SK-MEL-5 (cell line): Measurements from ENCODE around the gene GGA1. TPM values are rescaled to one million over a fixed set of nuclear protein-coding genes. Genes with fewer than 3 reads are reported as not detected.

Experiments used
- DNase-seq: peaks from one replicate; pipeline ENCODE4 v3.0.0-alpha.2; 2016; ENCODE audit warnings: low read depth, low spot score
- in situ Hi-C: cut with HindIII; loops from 2 replicates; pipeline ENCODE4 v1.10.0; 2016; ENCODE audit warnings: low sequenced_read_pairs, high pct_unique_total_duplicates, low pct_unique_long_range_greater_than_20kb
- small RNA-seq, 2 experiments: library from RNA; depleted of rRNA; stranded (forward); fragments of <200 nt; gene quantifications; one replicate each; pipeline ENCODE3, GENCODE V24; 2014
- total RNA-seq: library from RNA; depleted of rRNA; stranded (reverse); fragments of >200 nt; shearing (Covaris generic); gene quantifications from 2 replicates; pipeline ENCODE4 v1.2.3, GENCODE V29; 2014; rRNA removed

GGA1 gene
- total RNA-seq, 1 experiment from 2014 or later: 70.3 TPM

GRCh38 chr22:37674951-37675929, 66.6 kb downstream of the GGA1 start, which contains the start of gene LGALS1:
Gene LGALS1, plus strand, starts transcription at chr22:37675636. Its CDS starts 67 bp downstream, at chr22:37675703.
- peak; percentile 95 for DNase-seq
- in situ Hi-C loops: no loop called here

GRCh38 chr22:37675930-37676735, 67.5 kb downstream of the GGA1 start:
- no peak for DNase-seq
- in situ Hi-C loops: no loop called here

- in situ Hi-C loops: no loop called here
- DNase-seq: peak; percentile 84
Measured at GRCh38 chr22:37676736-37677492, 68.3 kb downstream of the GGA1 start.

- DNase-seq: no peak
- in situ Hi-C loops: no loop called here
Measured at GRCh38 chr22:37677493-37677974, 68.9 kb downstream of the GGA1 start.

- in situ Hi-C loops: no loop called here
Measured at GRCh38 chr22:37678372-37678771, 69.7 kb downstream of the GGA1 start.

GRCh38 chr22:37679670-37680069, 71.0 kb downstream of the GGA1 start:
- in situ Hi-C loops: no loop called here

More at GRCh38 chr22:37678372-37678771, 69.7 kb downstream of the GGA1 start:
- DNase-seq: no peak

GRCh38 chr22:37680191-37680851, 71.7 kb downstream of the GGA1 start:
- in situ Hi-C loops: no loop called here
- no peak for DNase-seq

More at GRCh38 chr22:37679670-37680069, 71.0 kb downstream of the GGA1 start:
- no peak for DNase-seq

GRCh38 chr22:37681001-37681424, 72.4 kb downstream of the GGA1 start:
- no peak for DNase-seq
- in situ Hi-C loops: no loop called here

- DNase-seq: peak; percentile 88
- in situ Hi-C loops: no loop called here
Measured at GRCh38 chr22:37681556-37682049, 73.0 kb downstream of the GGA1 start.

Small RNAs within 50 kb of the gene (small RNA-seq; reads per million reads assigned to genes)
- gene RF00017 (0 reads per million in 2 experiments), gene RN7SL385P (0 to 0.05 reads per million in 2 experiments)

Other genes starting within 250 kb of the GGA1 start
- gene ELFN2, start 181.4 kb upstream of the GGA1 start, total RNA-seq: 0.34 and 0.40 TPM in 2 replicates
- gene MFNG, start 122.5 kb upstream of the GGA1 start, total RNA-seq: 0.37 TPM in 1 of 2 replicates, not detected in the other
- 2.0 and 3.1 TPM in 2 replicates for gene CARD10, start 89.4 kb upstream of the GGA1 start, total RNA-seq
- gene CDC42EP1, start 48.4 kb upstream of the GGA1 start, total RNA-seq: 25.4 and 30.7 TPM in 2 replicates
- gene LGALS2, start 28.7 kb upstream of the GGA1 start, total RNA-seq: not detected in 2 replicates
- gene SH3BP1, start 30.8 kb downstream of the GGA1 start, total RNA-seq: 3.9 and 5.5 TPM in 2 replicates
- 61.7 and 64.4 TPM in 2 replicates for gene PDXP, start 49.9 kb downstream of the GGA1 start, total RNA-seq
- gene LGALS1, start 66.8 kb downstream of the GGA1 start, total RNA-seq: 978 and 1,315 TPM in 2 replicates
- gene NOL12, start 77.5 kb downstream of the GGA1 start, total RNA-seq: 50.7 and 57.9 TPM in 2 replicates
- gene TRIOBP, start 88.2 kb downstream of the GGA1 start, total RNA-seq: 22.4 and 25.6 TPM in 2 replicates
- gene GCAT, start 199.1 kb downstream of the GGA1 start, total RNA-seq: 29.3 and 32.5 TPM in 2 replicates
- gene GALR3, start 214.5 kb downstream of the GGA1 start, total RNA-seq: not detected in 2 replicates
- gene ANKRD54, start 235.5 kb downstream of the GGA1 start, total RNA-seq: 47.7 and 50.8 TPM in 2 replicates
- gene EIF3L, start 240.6 kb downstream of the GGA1 start, total RNA-seq: 664 and 804 TPM in 2 replicates